Muscle layer of duodenum (tissue), 2 donors: Measurements from ENCODE around the gene C1QA.

Experiments
- H3K27ac ChIP-seq: one replicate; pipeline ENCODE4 v1.7.0; 2013; ENCODE audit warnings: mild to moderate bottlenecking, low read length
- H3K27me3 ChIP-seq: one replicate; pipeline ENCODE4 v1.7.0; 2013; ENCODE audit warnings: low read depth, mild to moderate bottlenecking, control low read depth, low read length
- H3K36me3 ChIP-seq, 2 donors: one replicate each; pipeline ENCODE4 v1.7.0; 2013; ENCODE audit warnings: low read length in 2 of 2, control low read depth in 1 of 2, mild to moderate bottlenecking in 1 of 2; ENCODE audit not compliant: insufficient read depth in 2 of 2, control insufficient read depth in 1 of 2
- H3K4me1 ChIP-seq, 2 donors: one replicate each; pipeline ENCODE4 v1.7.0; 2013; ENCODE audit warnings: low read length in 2 of 2, mild to moderate bottlenecking in 2 of 2, control low read depth in 1 of 2, moderate library complexity in 1 of 2; ENCODE audit not compliant: insufficient read depth in 2 of 2, control insufficient read depth in 1 of 2
- H3K4me3 ChIP-seq, 2 donors: one replicate each; pipeline ENCODE4 v1.7.0; 2013; ENCODE audit warnings: low read length in 2 of 2, low read depth in 1 of 2, mild to moderate bottlenecking in 1 of 2
- H3K9me3 ChIP-seq, 2 donors: one replicate each; pipeline ENCODE4 v1.7.0; 2013; ENCODE audit warnings: low read length in 2 of 2, control low read depth in 1 of 2, mild to moderate bottlenecking in 1 of 2; ENCODE audit not compliant: control insufficient read depth in 1 of 2
- donor health status: healthy.

Gene C1QA

DNA sequence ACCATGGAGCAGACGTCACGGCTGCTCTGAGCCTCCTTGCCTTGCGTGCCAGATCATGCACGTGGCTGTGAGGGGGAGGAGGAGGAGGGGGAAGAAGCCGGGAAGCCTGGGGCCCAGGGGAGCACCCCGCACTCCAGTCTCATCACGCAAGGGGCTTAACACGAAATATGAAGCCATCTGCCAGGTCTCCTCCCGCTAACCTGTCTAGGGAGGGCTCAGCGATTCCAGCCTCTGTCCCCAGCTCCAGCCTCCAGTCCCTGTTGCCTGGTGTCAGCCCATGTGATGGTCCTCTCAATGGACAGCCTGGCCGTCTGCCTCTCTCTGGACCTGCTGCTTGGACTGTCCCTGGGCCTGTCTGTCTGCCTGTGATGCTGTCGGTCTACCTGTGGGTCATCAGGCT is 22.5 kb upstream of the C1QA start:
- Histone ChIP-seq H3K36me3 (no peaks in the 10 kb centered on the region), H3K4me3 (no peak overlapping the region), H3K27ac (no peak overlapping the region), H3K27me3 (peaks cover 20% of the 10 kb centered on the region), H3K9me3 (no peaks in the 10 kb centered on the region), H3K4me1 (no peaks in the 10 kb centered on the region)

DNA sequence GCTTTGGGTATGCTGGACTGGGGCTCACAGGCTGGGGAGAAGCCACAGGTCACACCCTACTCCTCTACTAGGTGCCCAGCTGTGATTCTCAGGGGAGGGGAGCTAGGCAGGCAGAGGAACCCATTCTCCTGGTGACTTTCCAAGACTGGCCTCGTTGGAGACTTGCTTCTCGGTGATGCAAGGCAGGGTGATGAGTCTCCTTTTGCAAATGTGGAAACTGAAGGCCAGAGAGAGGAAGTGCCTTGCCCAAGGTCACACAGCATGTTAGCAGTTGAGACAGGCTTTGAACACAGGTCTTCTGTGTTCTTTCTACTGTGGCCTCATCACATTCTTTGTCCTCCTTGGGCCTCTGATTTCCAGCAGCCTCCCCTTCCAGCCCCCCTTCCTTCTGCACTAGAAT is 20.5 kb upstream of the C1QA start:
- Histone ChIP-seq H3K27ac (no peak overlapping the region), H3K36me3 (no peaks in the 10 kb centered on the region), H3K27me3 (peaks cover 14% of the 10 kb centered on the region), H3K4me1 (no peaks in the 10 kb centered on the region), H3K9me3 (no peaks in the 10 kb centered on the region), H3K4me3 (no peak overlapping the region)

DNA sequence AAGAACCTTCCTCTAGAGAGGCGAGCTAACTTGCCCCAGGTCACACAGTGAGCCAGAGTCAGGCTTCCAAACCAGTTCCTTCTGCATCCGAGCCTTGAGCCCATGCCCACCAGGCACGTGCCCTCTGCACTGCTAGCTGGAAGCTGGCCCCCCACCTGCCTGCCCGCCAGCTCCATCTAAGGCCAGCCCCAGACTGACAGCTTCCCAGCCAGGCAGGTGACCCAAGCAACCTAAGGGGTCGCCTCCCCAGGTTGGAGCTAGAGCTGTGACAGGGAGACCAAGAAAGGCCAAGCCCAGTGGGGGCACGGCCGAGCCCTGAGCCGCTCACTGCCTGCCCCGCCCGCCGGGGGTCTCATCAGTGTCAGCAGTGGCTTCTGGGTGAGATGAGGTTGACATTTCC is 19.9 kb upstream of the C1QA start:
- no peaks in the 10 kb centered on the region for H3K9me3 ChIP-seq
- no peaks in the 10 kb centered on the region for H3K36me3 ChIP-seq
- H3K4me3 ChIP-seq = no peak overlapping the region
- H3K4me1 ChIP-seq = no peaks in the 10 kb centered on the region
- peaks cover 14% of the 10 kb centered on the region for H3K27me3 ChIP-seq
- H3K27ac ChIP-seq = no peak overlapping the region

DNA sequence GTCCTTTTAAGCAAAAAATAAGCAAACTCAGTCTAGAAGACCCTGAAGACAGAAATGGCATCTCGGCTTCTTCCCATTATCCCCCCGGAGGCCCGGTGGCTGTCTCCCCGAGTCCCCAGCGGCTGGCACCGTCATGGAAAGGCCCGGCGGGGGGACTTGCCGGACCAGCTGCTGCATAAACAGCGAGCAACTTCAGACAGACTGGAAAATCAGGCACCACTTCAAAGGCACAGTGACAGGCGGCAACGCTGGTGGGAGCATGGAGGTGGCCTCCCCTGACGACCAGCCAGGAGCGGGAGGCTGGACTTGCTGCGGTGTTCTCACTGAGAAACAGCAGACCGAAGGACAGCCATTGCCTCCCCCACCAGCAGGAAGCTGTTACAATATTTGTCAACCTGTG is 18.4 kb upstream of the C1QA start:
- H3K4me3 ChIP-seq = no peak overlapping the region
- no peaks in the 10 kb centered on the region for H3K4me1 ChIP-seq
- H3K9me3 ChIP-seq = no peaks in the 10 kb centered on the region
- no peak overlapping the region for H3K27ac ChIP-seq
- H3K27me3 ChIP-seq = peaks cover 14% of the 10 kb centered on the region
- no peaks in the 10 kb centered on the region for H3K36me3 ChIP-seq

DNA sequence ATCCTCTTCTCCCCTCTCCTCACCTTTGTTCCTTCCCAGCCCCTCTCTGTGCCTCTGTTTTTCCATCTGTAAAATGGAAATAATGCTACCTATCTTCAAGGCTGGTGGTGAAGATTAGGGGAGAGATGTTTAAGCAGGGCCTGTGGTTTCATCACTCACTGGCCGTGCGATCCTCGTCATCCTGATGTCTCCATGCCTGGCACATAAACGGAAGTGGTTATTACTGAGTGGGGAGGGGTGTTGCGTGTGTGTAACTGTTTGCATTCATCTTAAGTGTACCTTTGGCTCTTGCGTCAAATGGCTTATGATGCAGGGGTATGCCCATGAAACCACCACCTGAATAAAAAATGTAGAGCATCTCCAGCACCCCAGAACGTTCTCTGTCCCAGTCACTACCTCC is 17.2 kb upstream of the C1QA start:
- no peaks in the 10 kb centered on the region for H3K36me3 ChIP-seq
- H3K4me3 ChIP-seq = no peak overlapping the region
- no peak overlapping the region for H3K27ac ChIP-seq
- no peaks in the 10 kb centered on the region for H3K9me3 ChIP-seq
- H3K4me1 ChIP-seq = no peaks in the 10 kb centered on the region
- peaks cover 12% of the 10 kb centered on the region for H3K27me3 ChIP-seq

DNA sequence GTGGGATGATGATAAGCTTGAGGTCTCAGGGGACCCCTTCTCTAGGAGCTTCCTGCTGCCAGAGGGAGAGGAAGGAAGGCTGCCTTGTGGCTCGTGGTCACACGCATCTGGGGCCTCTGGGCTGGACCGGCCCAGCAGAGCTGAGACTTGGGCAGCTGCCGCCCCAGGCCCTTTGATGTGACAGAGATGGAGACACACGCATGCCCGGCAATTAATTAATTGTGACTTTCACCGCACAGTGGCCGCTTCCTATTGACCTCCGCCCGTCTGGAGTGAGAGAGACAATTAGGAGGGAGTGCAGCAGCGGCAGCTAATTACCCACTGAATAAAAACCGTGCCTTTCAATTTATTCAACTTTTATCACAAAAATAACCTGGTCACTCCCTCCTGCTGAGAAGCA is 16.6 kb upstream of the C1QA start:
- no peaks in the 10 kb centered on the region for H3K9me3 ChIP-seq
- H3K36me3 ChIP-seq = no peaks in the 10 kb centered on the region
- no peak overlapping the region for H3K4me3 ChIP-seq
- peaks cover 12% of the 10 kb centered on the region for H3K27me3 ChIP-seq
- H3K4me1 ChIP-seq = no peaks in the 10 kb centered on the region
- no peak overlapping the region for H3K27ac ChIP-seq

DNA sequence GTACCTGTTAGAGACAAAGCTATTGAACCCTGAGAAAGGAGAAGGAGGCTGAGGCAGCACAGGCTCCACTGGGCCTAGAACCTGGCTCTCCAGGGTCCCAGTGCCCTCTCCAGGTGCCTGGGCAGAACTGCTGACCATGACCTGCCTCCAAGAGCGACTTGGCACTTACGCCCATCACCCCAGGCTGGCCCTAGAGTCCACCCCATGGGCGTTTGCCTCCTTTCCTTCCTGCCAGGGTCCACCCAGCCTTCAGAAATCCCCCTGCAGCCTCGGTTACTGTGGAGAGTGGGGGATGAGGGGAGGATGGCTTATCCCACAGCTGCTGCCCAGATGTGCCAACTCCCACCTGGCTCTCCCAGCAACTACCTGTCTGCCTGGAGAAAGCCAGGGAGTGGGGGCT is 14.7 kb upstream of the C1QA start:
- Histone ChIP-seq H3K36me3 (no peaks in the 10 kb centered on the region), H3K27ac (no peak overlapping the region), H3K9me3 (no peaks in the 10 kb centered on the region), H3K4me1 (no peaks in the 10 kb centered on the region), H3K4me3 (no peak overlapping the region), H3K27me3 (peaks cover 24% of the 10 kb centered on the region)

DNA sequence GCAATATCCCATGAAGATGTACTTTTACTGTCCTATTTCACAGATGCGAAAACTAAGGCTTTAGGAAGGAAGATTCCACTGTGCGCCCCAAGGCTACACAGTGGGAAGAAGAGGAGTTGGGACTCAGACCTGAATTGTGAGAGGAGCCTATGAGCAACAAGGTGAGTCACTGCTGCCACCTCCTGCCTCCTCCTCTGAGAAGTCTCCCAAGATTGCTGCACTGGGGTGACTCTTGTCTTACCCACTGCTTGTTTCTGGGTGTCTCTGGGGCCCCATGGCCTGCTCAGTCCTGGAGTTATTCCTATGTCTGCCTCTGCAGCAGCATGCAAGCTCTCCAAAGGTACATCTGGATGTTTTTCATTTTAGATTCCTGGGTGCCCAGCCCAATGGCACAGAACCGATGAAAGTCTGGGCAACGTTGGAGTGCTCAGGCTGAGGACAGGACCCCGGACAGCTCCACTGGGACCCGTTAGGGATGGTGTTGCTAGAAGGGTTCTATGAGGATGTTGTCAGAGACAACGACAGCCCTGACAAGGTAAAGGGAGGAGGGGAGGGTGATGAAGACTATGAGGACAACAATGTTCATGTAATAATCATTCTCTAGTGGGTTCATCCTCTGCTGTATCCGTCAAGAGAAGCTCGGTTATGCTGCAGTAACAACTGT is 11.0 kb upstream of the C1QA start:
- Histone ChIP-seq H3K9me3 (no peaks in the 10 kb centered on the region), H3K4me3 (no peak overlapping the region), H3K27me3 (peaks cover 23% of the 10 kb centered on the region), H3K27ac (no peak overlapping the region), H3K4me1 (no peaks in the 10 kb centered on the region), H3K36me3 (no peaks in the 10 kb centered on the region)

DNA sequence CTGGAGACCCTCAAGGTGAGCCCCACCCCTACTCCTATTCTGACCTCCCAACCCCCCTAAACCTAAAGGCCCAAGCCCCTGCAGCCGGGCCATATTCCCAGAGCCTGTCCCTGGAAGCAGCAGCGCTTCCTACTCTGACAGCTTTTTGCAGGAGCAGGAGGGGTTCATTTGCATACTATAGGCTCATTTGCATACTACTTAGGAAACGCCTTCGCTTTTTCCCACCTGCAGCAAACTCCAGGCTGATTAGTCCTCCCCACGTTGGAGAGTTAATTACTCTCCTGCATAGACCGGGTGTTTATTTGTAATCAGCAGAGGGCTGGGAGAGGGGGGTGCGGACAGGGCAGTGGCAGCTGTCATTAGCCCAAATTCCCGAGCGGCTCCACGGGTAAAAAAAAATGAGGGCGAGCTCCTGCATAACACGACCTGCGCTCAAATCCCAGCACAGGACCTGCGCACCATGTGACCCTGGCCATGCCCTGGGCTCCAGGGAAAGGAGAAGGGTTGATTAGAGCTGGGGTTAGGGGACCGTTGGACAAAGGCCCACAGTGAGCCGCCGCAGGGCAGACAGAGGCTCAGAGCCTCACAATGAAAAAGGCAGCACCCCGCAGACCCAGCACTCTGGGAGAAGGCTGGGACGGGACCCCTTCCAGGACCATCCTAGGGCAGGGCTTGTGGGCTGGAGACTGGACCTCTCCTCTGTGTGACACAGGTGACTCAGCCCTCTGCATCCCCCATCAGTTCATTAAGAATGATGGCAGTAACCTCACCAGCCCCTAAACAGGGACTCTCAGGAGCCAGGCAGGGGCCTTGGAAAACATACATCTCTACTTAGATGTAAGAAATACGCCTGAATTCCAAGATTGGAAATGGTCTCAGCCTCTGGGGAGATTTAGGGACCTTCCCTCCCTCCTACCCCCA is 9.9 kb upstream of the C1QA start:
- Histone ChIP-seq H3K27me3 (peaks cover 23% of the 10 kb centered on the region), H3K9me3 (no peaks in the 10 kb centered on the region), H3K4me3 (no peak overlapping the region), H3K27ac (no peak overlapping the region), H3K4me1 (no peaks in the 10 kb centered on the region), H3K36me3 (no peaks in the 10 kb centered on the region)

DNA sequence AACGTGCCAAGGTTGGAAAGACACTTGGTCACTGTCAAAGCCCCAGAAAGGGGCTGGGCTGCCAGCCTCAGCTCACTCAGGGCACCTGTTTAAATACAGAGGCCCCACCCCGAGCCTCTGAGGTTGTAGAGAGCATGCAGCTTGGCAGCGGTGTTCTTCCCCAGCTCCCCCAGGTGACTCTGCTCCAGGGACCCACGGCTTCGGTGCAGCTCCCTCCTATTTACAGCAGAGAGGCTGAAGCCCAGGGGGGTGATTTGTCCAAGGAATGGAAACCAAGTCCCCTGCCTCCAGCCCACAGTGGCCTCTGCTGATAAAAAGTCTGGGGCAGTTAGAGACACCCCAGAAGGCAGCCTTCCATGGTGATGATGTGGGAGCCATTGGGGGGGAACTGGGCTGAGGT is 9.1 kb upstream of the C1QA start:
- Histone ChIP-seq H3K4me1 (no peaks in the 10 kb centered on the region), H3K9me3 (no peaks in the 10 kb centered on the region), H3K36me3 (no peaks in the 10 kb centered on the region), H3K27me3 (peaks cover 23% of the 10 kb centered on the region), H3K4me3 (no peak overlapping the region), H3K27ac (no peak overlapping the region)

DNA sequence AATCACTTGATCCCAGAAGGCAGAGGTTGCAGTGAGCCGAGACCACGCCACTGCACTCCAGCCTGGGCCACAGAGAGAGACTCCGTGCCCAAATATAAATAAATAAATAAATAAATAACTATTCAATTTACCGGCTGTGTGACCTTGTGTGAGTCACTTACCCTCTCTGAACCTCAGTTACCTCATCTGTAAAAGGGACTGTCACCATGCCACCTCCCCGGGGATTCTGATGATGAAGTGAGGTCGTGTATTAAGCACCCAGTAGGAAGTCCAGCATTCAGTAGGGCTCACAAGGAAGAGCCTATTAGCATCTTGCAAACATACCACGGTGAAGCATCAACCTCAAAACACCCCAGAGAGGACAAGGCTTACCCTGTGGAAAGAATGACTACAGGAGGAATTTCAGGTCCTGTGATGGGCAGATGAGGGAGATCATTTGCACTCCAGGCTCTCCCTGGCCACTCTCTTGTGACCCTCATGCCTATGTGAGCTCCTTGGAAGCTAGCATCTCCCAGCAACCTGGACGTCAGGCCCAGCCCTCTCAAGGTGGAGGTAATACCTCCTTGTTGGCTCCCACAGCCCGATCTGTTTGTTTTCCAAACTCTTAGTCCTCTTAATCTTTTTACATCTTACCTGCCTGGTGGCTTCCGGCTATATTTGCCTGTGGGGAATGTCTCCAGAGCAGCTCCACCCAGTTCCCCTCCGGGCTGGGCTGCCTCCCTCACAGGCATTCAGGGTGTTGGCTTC is 7.6 kb upstream of the C1QA start:
- H3K4me1 ChIP-seq = no peaks in the 10 kb centered on the region
- H3K9me3 ChIP-seq = no peaks in the 10 kb centered on the region
- no peaks in the 10 kb centered on the region for H3K36me3 ChIP-seq
- H3K27me3 ChIP-seq = peaks cover 23% of the 10 kb centered on the region
- H3K4me3 ChIP-seq = no peak overlapping the region
- H3K27ac ChIP-seq = no peak overlapping the region
